Osteoblast (primary cell): ENCODE data around the gene DPH5. TPM values are rescaled to one million over a fixed set of nuclear protein-coding genes. Genes with fewer than 3 reads are reported as not detected.

Experiments used
- DNase-seq: peaks from one replicate; pipeline ENCODE4 v3.0.0; 2011; ENCODE audit warnings: low spot score, mixed read lengths; ENCODE audit not compliant: insufficient read length; ENCODE audit errors: missing footprints
- H2AFZ ChIP-seq: 2 replicates; pipeline ENCODE4 v1.6.0; 2011; ENCODE audit warnings: mild to moderate bottlenecking, low read length
- H3K27ac ChIP-seq: 2 replicates; pipeline ENCODE4 v1.5.1; 2011; ENCODE audit warnings: mild to moderate bottlenecking, low read depth, low read length, moderate library complexity
- H3K27me3 ChIP-seq: 2 replicates; pipeline ENCODE4 v1.6.0; 2012; ENCODE audit warnings: mild to moderate bottlenecking, control low read depth, inconsistent platforms, low read length, moderate library complexity; ENCODE audit not compliant: insufficient read depth
- H3K36me3 ChIP-seq: 2 replicates; pipeline ENCODE4 v1.5.1; 2011; ENCODE audit warnings: mild to moderate bottlenecking, low read length, control low read depth, moderate library complexity; ENCODE audit not compliant: insufficient read depth
- H3K4me1 ChIP-seq: 2 replicates; pipeline ENCODE4 v1.5.1; 2011; ENCODE audit warnings: mild to moderate bottlenecking, low read length, control low read depth, moderate library complexity; ENCODE audit not compliant: insufficient read depth
- H3K4me2 ChIP-seq: 2 replicates; pipeline ENCODE4 v1.6.0; 2011; ENCODE audit warnings: mild to moderate bottlenecking, low read length; ENCODE audit not compliant: insufficient read depth
- H3K4me3 ChIP-seq: fragments of 200-600 bp; sonication (generic); 3 replicates; pipeline ENCODE4 v1.5.1; 2012; ENCODE audit warnings: mild to moderate bottlenecking, low read length, inconsistent platforms; ENCODE audit not compliant: insufficient read depth
- H3K79me2 ChIP-seq: 2 replicates; pipeline ENCODE4 v1.6.0; 2012; ENCODE audit warnings: mild to moderate bottlenecking, low read length, control low read depth, inconsistent platforms; ENCODE audit not compliant: insufficient read depth
- H3K9me3 ChIP-seq: 2 replicates; pipeline ENCODE4 v1.5.1; 2011; ENCODE audit warnings: low read depth, low read length, control low read depth
- H4K20me1 ChIP-seq: 2 replicates; pipeline ENCODE4 v1.6.0; 2012; ENCODE audit warnings: mild to moderate bottlenecking, low read length, control low read depth; ENCODE audit not compliant: insufficient read depth
- CTCF ChIP-seq: IDR thresholded peaks from 2 replicates; pipeline ENCODE4 v1.5.1; 2011; ENCODE audit warnings: mild to moderate bottlenecking, low read depth, low read length, moderate library complexity; ENCODE audit errors: extremely low read depth
- total RNA-seq: library from RNA; depleted of rRNA; stranded (reverse); fragments of >200 nt; gene quantifications from 2 replicates; pipeline ENCODE4 v1.2.3, GENCODE V29; 2012

DPH5 gene
- total RNA-seq, 1 donor: 33.3 TPM

GRCh38 chr1:101044749-101045148 is 19.2 kb upstream of the DPH5 start:
- Histone ChIP-seq H3K27me3 (no peaks in the 10 kb centered on the region), H3K4me2 (no peak overlapping the region), H3K4me1 (peaks cover 11% of the 10 kb centered on the region), H3K79me2 (peaks cover under 1% of the 10 kb centered on the region), H2AFZ (no peak overlapping the region), H3K4me3 (no peak overlapping the region), H3K9me3 (no peaks in the 10 kb centered on the region), H4K20me1 (no peaks in the 10 kb centered on the region), H3K36me3 (no peaks in the 10 kb centered on the region), H3K27ac (no peak overlapping the region)
- no peak for TF ChIP-seq CTCF
- DNase-seq: no peak

- peak overlapping the region; percentile 12 for H3K27ac ChIP-seq
- H3K4me2 ChIP-seq: no peak overlapping the region
- H4K20me1 ChIP-seq: no peaks in the 10 kb centered on the region
- peaks cover 11% of the 10 kb centered on the region for H3K4me1 ChIP-seq
- H3K9me3 ChIP-seq: no peaks in the 10 kb centered on the region
- no peak for TF ChIP-seq CTCF
- no peaks in the 10 kb centered on the region for H3K27me3 ChIP-seq
- H3K4me3 ChIP-seq: no peak overlapping the region
- H3K36me3 ChIP-seq: no peaks in the 10 kb centered on the region
- peak; percentile 5 for DNase-seq
- H2AFZ ChIP-seq: no peak overlapping the region
- peaks cover 4% of the 10 kb centered on the region for H3K79me2 ChIP-seq
Measured at GRCh38 chr1:101044259-101044658, 18.7 kb upstream of the DPH5 start.

GRCh38 chr1:101043776-101044175 is 18.2 kb upstream of the DPH5 start:
- peaks cover 4% of the 10 kb centered on the region for H3K79me2 ChIP-seq
- H4K20me1 ChIP-seq: no peaks in the 10 kb centered on the region
- no peak overlapping the region for H3K4me3 ChIP-seq
- no peaks in the 10 kb centered on the region for H3K9me3 ChIP-seq
- no peak overlapping the region for H2AFZ ChIP-seq
- peak; percentile 43 for TF ChIP-seq CTCF
- DNase-seq: peak; percentile 62
- H3K4me2 ChIP-seq: peak overlapping the region; percentile 23
- peaks cover 11% of the 10 kb centered on the region for H3K4me1 ChIP-seq
- no peaks in the 10 kb centered on the region for H3K27me3 ChIP-seq
- H3K27ac ChIP-seq: peak overlapping the region; percentile 25
- H3K36me3 ChIP-seq: no peaks in the 10 kb centered on the region

- TF ChIP-seq CTCF: no peak
- Histone ChIP-seq H3K4me3 (no peak overlapping the region), H3K9me3 (no peaks in the 10 kb centered on the region), H3K36me3 (no peaks in the 10 kb centered on the region), H3K4me2 (no peak overlapping the region), H3K79me2 (peaks cover 9% of the 10 kb centered on the region), H2AFZ (no peak overlapping the region), H4K20me1 (no peaks in the 10 kb centered on the region), H3K4me1 (peaks cover 11% of the 10 kb centered on the region), H3K27me3 (no peaks in the 10 kb centered on the region), H3K27ac (no peak overlapping the region)
- no peak for DNase-seq
Measured at GRCh38 chr1:101041300-101041699, 15.7 kb upstream of the DPH5 start.
